HepG2 (cell line): ENCODE data around the gene P2RY11. TPM values are rescaled to one million over a fixed set of nuclear protein-coding genes. Genes with fewer than 3 reads are reported as not detected.

Experiments used
- CHD4 ChIP-seq: fragments of 200-600 bp; sonication (generic); IDR thresholded peaks from 2 replicates; pipeline ENCODE4 v1.7.0; 2017; ENCODE audit warnings: mild to moderate bottlenecking, low read length, borderline replicate concordance
- ISL2 ChIP-seq: sonication (generic); formaldehyde crosslinking; IDR thresholded peaks from 2 replicates; pipeline ENCODE4 v1.5.0; 2020; ENCODE audit warnings: missing genetic modification reagents
- JDP2 ChIP-seq: sonication (generic); formaldehyde crosslinking; IDR thresholded peaks from 2 replicates; pipeline ENCODE4 v1.8.1; 2022; ENCODE audit warnings: missing genetic modification reagents, borderline replicate concordance
- MIER3 ChIP-seq: IDR thresholded peaks from 2 replicates; pipeline ENCODE4 v1.6.1; 2016; ENCODE audit warnings: missing compliant biosample characterization, borderline replicate concordance
- MNT ChIP-seq: fragments of 450-650 bp; IDR thresholded peaks from 2 replicates; pipeline ENCODE4 v1.6.1; 2016
- PLSCR1 ChIP-seq: sonication (generic); formaldehyde crosslinking; IDR thresholded peaks from 2 replicates; pipeline ENCODE4 v1.5.0; 2020; ENCODE audit warnings: missing genetic modification reagents, mild to moderate bottlenecking, borderline replicate concordance
- RARG ChIP-seq: sonication (generic); formaldehyde crosslinking; IDR thresholded peaks from 2 replicates; pipeline ENCODE4 v1.4.0; 2020; ENCODE audit warnings: low read depth, mild to moderate bottlenecking, missing genetic modification reagents
- SNAPC4 ChIP-seq: sonication (generic); formaldehyde crosslinking; IDR thresholded peaks from 2 replicates; pipeline ENCODE4 v1.4.0; 2020; ENCODE audit warnings: mild to moderate bottlenecking, missing genetic modification reagents
- USF2 ChIP-seq, 2 experiments: sonication (generic) in 1 of 2; formaldehyde crosslinking in 1 of 2; IDR thresholded peaks; 2 replicates each; pipeline versions ENCODE4 v1.5.1 to v1.6.1; 2011 to 2020; ENCODE audit warnings: borderline replicate concordance in 1 of 2, low read depth in 1 of 2, low read length in 1 of 2, mild to moderate bottlenecking in 1 of 2, missing genetic modification reagents in 1 of 2, moderate library complexity in 1 of 2
- ZNF235 ChIP-seq: sonication (generic); formaldehyde crosslinking; IDR thresholded peaks from 2 replicates; pipeline ENCODE4 v1.8.1; 2023; ENCODE audit warnings: mild to moderate bottlenecking, missing genetic modification reagents, borderline replicate concordance
- ZNF687 ChIP-seq: sonication (generic); formaldehyde crosslinking; IDR thresholded peaks from 2 replicates; pipeline ENCODE4 v1.5.1; 2020; ENCODE audit warnings: mild to moderate bottlenecking, missing genetic modification reagents, moderate library complexity
- ZNF792 ChIP-seq: IDR thresholded peaks from 2 replicates; pipeline ENCODE4 v1.6.1; 2016
- polyA plus RNA-seq, 8 experiments: library from polyadenylated mRNA; depleted of rRNA in 3 of 8; stranded (reverse) in 7 of 8; unstranded in 1 of 8; fragments of >200 nt; fragmentation: Illumina TruSeq in 4 of 8; extraction: Trizol in 4 of 8; gene quantifications; 2 replicates each; pipeline versions ENCODE4 v1.2.1 to v1.2.3, GENCODE V29; 2011 to 2016; ENCODE audit warnings: low read depth in 4 of 8, missing spikeins in 1 of 8, mixed read lengths in 1 of 8; ENCODE audit not compliant: insufficient read depth in 1 of 8
- total RNA-seq, 5 experiments: library from RNA; depleted of rRNA; stranded (reverse); fragments of >200 nt; fragmentation: Illumina TruSeq; extraction: Trizol; gene quantifications; 2 replicates each; pipeline ENCODE4 v1.2.3, GENCODE V29; 2016; ENCODE audit warnings: low read depth in 1 of 5

Gene P2RY11
- total and polyA plus RNA-seq, 2 of the 13 experiments (the other 11 are each of a cell fraction or from before 2014, with no cell fraction given): 4.0 to 7.8 TPM

- TF ChIP-seq MNT (no peak), ISL2 (CRISPR knock-in tag) (peak; percentile 18; the same call in 1 of the 2 replicates), PLSCR1 (CRISPR knock-in tag) (no peak), ZNF687 (CRISPR knock-in tag) (peak; percentile 45), RARG (CRISPR knock-in tag) (no peak), USF2 (IDR thresholded peaks at IDR 0.05; ENCODE audit: low read depth, low read length) (no peak), USF2 (CRISPR knock-in tag; IDR thresholded peaks at IDR 0.05; ENCODE audit: borderline replicate concordance) (no peak), ZNF235 (CRISPR knock-in tag) (no peak), CHD4 (no peak), ZNF792 (CRISPR knock-in tag) (no peak), MIER3 (no peak), JDP2 (CRISPR knock-in tag) (no peak), SNAPC4 (CRISPR knock-in tag) (no peak)
These were observed 1.6 kb downstream of the P2RY11 start (continued) for GRCh38 chr19:10112895-10113591.
